AG04449 (cell line): ENCODE data around the gene LRRTM3.

Source experiments
- CTCF ChIA-PET: fragments of 350-600 bp; formaldehyde crosslinking; extraction: SDS; loops from one replicate; lab custom pipeline; 2021; ENCODE audit warnings: antibody characterized with exemption; lab: Yijun Ruan, JAX
- POLR2A ChIA-PET: fragments of 400-600, 350-600 bp; formaldehyde crosslinking; extraction: SDS; loops from one replicate; lab custom pipeline; 2020; ENCODE audit warnings: antibody characterized with exemption, inconsistent platforms; lab: Yijun Ruan, JAX
- DNase-seq: peaks from one replicate; pipeline ENCODE4 v3.0.0-alpha.2; 2010; ENCODE audit warnings: low read depth, low spot score
- H3K4me3 ChIP-seq: 2 replicates; pipeline ENCODE4 v1.5.1; 2011; ENCODE audit warnings: low read depth, mild to moderate bottlenecking, control low read depth, low read length
- CTCF ChIP-seq: IDR thresholded peaks from one replicate; pipeline ENCODE4 v1.5.1; 2011; ENCODE audit warnings: mild to moderate bottlenecking, moderate library complexity, low read length, control low read depth, inconsistent platforms; ENCODE audit not compliant: insufficient read depth; ENCODE audit errors: missing control alignments

LRRTM3 gene

GRCh38 chr10:67112765-67113164 is 186.9 kb downstream of the LRRTM3 start:
- TF ChIP-seq CTCF: no peak
- no peak for DNase-seq
- ChIA-PET POLR2A (no interaction called here), CTCF (interaction anchor here (0.6 kb wide), 1 partner anchor 311 kb away, joined by 3 read pairs; no protein-coding TSS in a partner anchor)
- H3K4me3 ChIP-seq: no peak overlapping the region

- no peak overlapping the region for H3K4me3 ChIP-seq
- POLR2A ChIA-PET: no interaction called here
- CTCF ChIA-PET: no interaction called here
- TF ChIP-seq CTCF: no peak
- DNase-seq: no peak
Measured at GRCh38 chr10:67114945-67115344, 189.1 kb downstream of the LRRTM3 start.

- CTCF ChIA-PET: no interaction called here
- POLR2A ChIA-PET: no interaction called here
Measured at GRCh38 chr10:67115972-67116371, 190.1 kb downstream of the LRRTM3 start.

GRCh38 chr10:67119651-67120050 is 193.8 kb downstream of the LRRTM3 start:
- TF ChIP-seq CTCF: no peak
- no peak for DNase-seq
- ChIA-PET CTCF (no interaction called here), POLR2A (no interaction called here)
- no peak overlapping the region for H3K4me3 ChIP-seq

More at GRCh38 chr10:67115972-67116371, 190.1 kb downstream of the LRRTM3 start:
- no peak for DNase-seq
- no peak for TF ChIP-seq CTCF
- no peak overlapping the region for H3K4me3 ChIP-seq

- H3K4me3 ChIP-seq: no peak overlapping the region
- TF ChIP-seq CTCF: no peak
- POLR2A ChIA-PET: no interaction called here
- no peak for DNase-seq
- CTCF ChIA-PET: no interaction called here
Measured at GRCh38 chr10:67127441-67127840, 201.6 kb downstream of the LRRTM3 start.

- no peak for TF ChIP-seq CTCF
- POLR2A ChIA-PET: no interaction called here
- no peak for DNase-seq
- no peak overlapping the region for H3K4me3 ChIP-seq
- CTCF ChIA-PET: no interaction called here
Measured at GRCh38 chr10:67140641-67141040, 214.8 kb downstream of the LRRTM3 start.
